Vagina (tissue), 2 donors: ENCODE results near the gene CCSER1. TPM values are rescaled to one million over a fixed set of nuclear protein-coding genes. Genes with fewer than 3 reads are reported as not detected.

ENCODE experiments used
- DNase-seq, 2 donors: peaks; one replicate each; pipeline ENCODE4 v3.0.0-alpha.2; 2017; ENCODE audit errors: extremely low spot score in 2 of 2
- H3K27ac ChIP-seq: fragments of 200-600 bp; sonication (generic); one replicate; pipeline ENCODE4 v1.5.1; 2019
- H3K27me3 ChIP-seq: fragments of 200-600 bp; sonication (generic); one replicate; pipeline ENCODE4 v1.5.1; 2019
- H3K36me3 ChIP-seq, 2 donors: fragments of 200-600 bp; sonication (generic); one replicate each; pipeline ENCODE4 v1.5.1; 2017 to 2019
- H3K4me1 ChIP-seq: fragments of 200-600 bp; sonication (generic); one replicate; pipeline ENCODE4 v1.5.1; 2019
- H3K4me3 ChIP-seq, 2 donors: fragments of 200-600 bp; sonication (generic); 1 replicate in 1 of 2; 2 replicates in 1 of 2; pipeline ENCODE4 v1.5.1; 2016 to 2019
- H3K9me3 ChIP-seq: fragments of 200-600 bp; sonication (generic); one replicate; pipeline ENCODE4 v1.5.1; 2019
- POLR2A ChIP-seq, 2 donors: fragments of 450-650 bp; IDR thresholded peaks; one replicate each; pipeline ENCODE4 v1.6.1; 2017; ENCODE audit warnings: antibody characterized with exemption in 2 of 2, mild to moderate bottlenecking in 2 of 2, moderate library complexity in 2 of 2
- POLR2AphosphoS5 ChIP-seq, 2 donors: sonication (generic); formaldehyde crosslinking; IDR thresholded peaks; one replicate each; pipeline ENCODE4 v1.9.0; 2017; ENCODE audit warnings: antibody characterized with exemption in 2 of 2, mild to moderate bottlenecking in 2 of 2, low read depth in 1 of 2; ENCODE audit not compliant: insufficient read depth in 1 of 2
- intact Hi-C: fragments of 100-400 bp; cut with DNase I; formaldehyde crosslinking; loops from one replicate; pipeline ENCODE4 v1.15.1; 2023
- small RNA-seq: library from RNA; depleted of rRNA; stranded (forward); fragments of <200 nt; gene quantifications from one replicate; pipeline ENCODE3, GENCODE V24; 2016
- total RNA-seq: library from RNA; depleted of rRNA; stranded (reverse); fragments of >200 nt; gene quantifications from one replicate; pipeline ENCODE4 v1.2.3, GENCODE V29; 2016
- TF ChIP-seq, protein P1 (sequence below), 3 experiments: fragments of 450-650 bp in 2 of 3; fragments of 200-600 bp in 1 of 3; sonication (generic) in 1 of 3; IDR thresholded peaks; one replicate each; pipeline ENCODE4 v1.5.1; 2017 to 2019; ENCODE audit warnings: antibody characterized with exemption in 3 of 3, mild to moderate bottlenecking in 2 of 3, moderate library complexity in 2 of 3

CCSER1 gene
- total RNA-seq, 1 donor from 2014 or later, result 8.1 TPM

- Histone ChIP-seq H3K36me3 (no peaks in the 10 kb centered on the region), H3K9me3 (no peaks in the 10 kb centered on the region), H3K4me1 (no peaks in the 10 kb centered on the region), H3K27ac (no peak overlapping the region), H3K27me3 (no peaks in the 10 kb centered on the region), H3K4me3 (no peak overlapping the region)
- intact Hi-C loops, result no loop called here
- TF ChIP-seq POLR2A (IDR thresholded peaks at IDR 0.05), result no peak
- TF ChIP-seq, protein P1, sequence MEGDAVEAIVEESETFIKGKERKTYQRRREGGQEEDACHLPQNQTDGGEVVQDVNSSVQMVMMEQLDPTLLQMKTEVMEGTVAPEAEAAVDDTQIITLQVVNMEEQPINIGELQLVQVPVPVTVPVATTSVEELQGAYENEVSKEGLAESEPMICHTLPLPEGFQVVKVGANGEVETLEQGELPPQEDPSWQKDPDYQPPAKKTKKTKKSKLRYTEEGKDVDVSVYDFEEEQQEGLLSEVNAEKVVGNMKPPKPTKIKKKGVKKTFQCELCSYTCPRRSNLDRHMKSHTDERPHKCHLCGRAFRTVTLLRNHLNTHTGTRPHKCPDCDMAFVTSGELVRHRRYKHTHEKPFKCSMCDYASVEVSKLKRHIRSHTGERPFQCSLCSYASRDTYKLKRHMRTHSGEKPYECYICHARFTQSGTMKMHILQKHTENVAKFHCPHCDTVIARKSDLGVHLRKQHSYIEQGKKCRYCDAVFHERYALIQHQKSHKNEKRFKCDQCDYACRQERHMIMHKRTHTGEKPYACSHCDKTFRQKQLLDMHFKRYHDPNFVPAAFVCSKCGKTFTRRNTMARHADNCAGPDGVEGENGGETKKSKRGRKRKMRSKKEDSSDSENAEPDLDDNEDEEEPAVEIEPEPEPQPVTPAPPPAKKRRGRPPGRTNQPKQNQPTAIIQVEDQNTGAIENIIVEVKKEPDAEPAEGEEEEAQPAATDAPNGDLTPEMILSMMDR (IDR thresholded peaks at IDR 0.05), result no peak
- TF ChIP-seq POLR2AphosphoS5 (IDR thresholded peaks at IDR 0.05; ENCODE audit: insufficient read depth in 1 of 2, low read depth in 1 of 2), result no peak
- DNase-seq, result no peak
Measured at GRCh38 chr4:91631335-91631734, 1504.1 kb downstream of the CCSER1 start.

DNA sequence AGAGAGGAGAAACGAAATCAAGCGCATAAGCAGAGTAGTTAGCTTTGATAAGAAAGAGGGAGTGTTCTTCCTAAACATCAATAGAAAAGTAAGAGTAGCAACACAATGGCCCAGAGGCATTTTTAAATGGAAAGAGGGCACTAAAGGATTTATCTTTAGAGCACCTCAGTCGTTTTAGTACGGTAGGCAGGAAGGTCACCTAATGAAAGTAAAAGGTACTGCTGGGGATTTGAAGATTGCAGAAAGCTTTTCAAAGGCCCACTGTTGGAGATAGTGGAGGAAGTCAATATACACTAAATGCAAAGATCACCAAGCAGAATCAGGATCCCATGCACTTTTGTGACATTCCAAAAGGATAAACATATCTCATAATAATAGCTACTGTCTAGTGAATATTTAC, 1508.9 kb downstream of the CCSER1 start:
- no peak for DNase-seq
- H3K27me3 ChIP-seq, result no peaks in the 10 kb centered on the region
- H3K4me1 ChIP-seq, result no peaks in the 10 kb centered on the region
- TF ChIP-seq, protein P1 (IDR thresholded peaks at IDR 0.05), result no peak
- no peak for TF ChIP-seq POLR2A (IDR thresholded peaks at IDR 0.05)
- TF ChIP-seq POLR2AphosphoS5 (IDR thresholded peaks at IDR 0.05; ENCODE audit: insufficient read depth in 1 of 2, low read depth in 1 of 2), result no peak
- no peaks in the 10 kb centered on the region for H3K9me3 ChIP-seq
- no peak overlapping the region for H3K27ac ChIP-seq
- H3K4me3 ChIP-seq, result no peak overlapping the region
- intact Hi-C loops, result no loop called here
- no peaks in the 10 kb centered on the region for H3K36me3 ChIP-seq

Small RNAs within 50 kb of the gene (small RNA-seq; reads per million reads assigned to genes)
- gene AC093729.1 (not detected), gene TMSB4XP8 (not detected)

Other genes starting within 250 kb of the CCSER1 start
- 96.3 TPM for gene MMRN1, start 232.5 kb upstream of the CCSER1 start, total RNA-seq